Hippocampal formation (tissue), 2 donors: ENCODE data around the gene ARID1A.
"Not testable (repeated sequence)": the region's sequence is repeated elsewhere in the genome, so short reads cannot be mapped to it uniquely, and the experiment has no call there.

Experiments used
- DNase-seq, 2 donors: peaks; one replicate each; lab custom pipeline; 2025; lab: John Stamatoyannopoulos, UW

ARID1A gene

GRCh38 chr1:26697978-26698849 is 2.4 kb downstream of the ARID1A start:
- DNase-seq, result peak in 1 of 2 donors; percentile 80

GRCh38 chr1:26700711-26701110 is 4.9 kb downstream of the ARID1A start:
- no peak for DNase-seq

GRCh38 chr1:26701266-26701994 is 5.6 kb downstream of the ARID1A start:
- no peak for DNase-seq

- DNase-seq, result no peak
Observed at GRCh38 chr1:26701995-26702679, 6.3 kb downstream of the ARID1A start.

- DNase-seq, result no peak
Observed at GRCh38 chr1:26702680-26703038, 6.8 kb downstream of the ARID1A start.

GRCh38 chr1:26703478-26703877 is 7.7 kb downstream of the ARID1A start:
- DNase-seq, result no peak

GRCh38 chr1:26704629-26705028 is 8.8 kb downstream of the ARID1A start:
- no peak for DNase-seq

GRCh38 chr1:26705227-26705626 is 9.4 kb downstream of the ARID1A start:
- DNase-seq, result not testable (repeated sequence)

GRCh38 chr1:26705788-26706311 is 10.0 kb downstream of the ARID1A start:
- DNase-seq, result no peak

- no peak for DNase-seq
Observed at GRCh38 chr1:26706315-26706714, 10.5 kb downstream of the ARID1A start.

- no peak for DNase-seq
Observed at GRCh38 chr1:26710811-26711210, 15.0 kb downstream of the ARID1A start.

- DNase-seq, result no peak
Observed at GRCh38 chr1:26711777-26712176, 16.0 kb downstream of the ARID1A start.

GRCh38 chr1:26717017-26717491 is 21.2 kb downstream of the ARID1A start:
- peak in 1 of 2 donors; percentile 25 for DNase-seq

GRCh38 chr1:26719205-26719604 is 23.4 kb downstream of the ARID1A start:
- DNase-seq, result no peak

- DNase-seq, result no peak
Observed at GRCh38 chr1:26721669-26722355, 26.0 kb downstream of the ARID1A start.

- peak; percentile 70 to 73 for DNase-seq
Observed at GRCh38 chr1:26723013-26723991, 27.5 kb downstream of the ARID1A start.

GRCh38 chr1:26724118-26724517 is 28.3 kb downstream of the ARID1A start:
- DNase-seq, result no peak

GRCh38 chr1:26724926-26725325 is 29.1 kb downstream of the ARID1A start:
- no peak for DNase-seq

GRCh38 chr1:26725904-26726303 is 30.1 kb downstream of the ARID1A start:
- not testable (repeated sequence) for DNase-seq

- DNase-seq, result no peak
Observed at GRCh38 chr1:26726784-26727183, 31.0 kb downstream of the ARID1A start.
